Inflammatory macrophage treated with lipopolysaccharide for 4 hours (primary cell): Measurements from ENCODE around the gene DSCAM.
"Not testable (repeated sequence)": the region's sequence is repeated elsewhere in the genome, so short reads cannot be mapped to it uniquely, and the experiment has no call there.

Experiments
- DNase-seq: peaks from one replicate; pipeline ENCODE4 v3.0.0-alpha.2; 2020

DSCAM gene

DNA sequence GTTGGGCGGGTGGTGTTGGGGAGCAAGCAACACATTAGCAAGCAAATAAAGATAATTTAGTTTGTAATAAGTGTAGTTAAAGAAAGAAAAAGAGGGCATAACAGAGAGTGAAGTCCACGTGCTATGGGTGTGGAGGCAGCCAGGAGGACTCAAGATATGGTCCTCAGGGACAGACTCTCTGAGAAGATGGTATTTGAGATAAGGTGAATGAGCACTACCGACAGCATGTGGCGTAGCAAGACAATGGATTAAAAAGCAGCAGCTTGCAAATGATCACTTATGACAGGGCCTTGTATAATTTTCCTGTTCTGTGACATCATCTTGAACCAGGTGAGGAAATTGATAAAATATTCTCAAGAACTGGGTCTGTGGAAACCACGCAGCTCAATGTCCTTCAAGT lies 491.9 kb downstream of the DSCAM start:
- DNase-seq: no peak

DNA sequence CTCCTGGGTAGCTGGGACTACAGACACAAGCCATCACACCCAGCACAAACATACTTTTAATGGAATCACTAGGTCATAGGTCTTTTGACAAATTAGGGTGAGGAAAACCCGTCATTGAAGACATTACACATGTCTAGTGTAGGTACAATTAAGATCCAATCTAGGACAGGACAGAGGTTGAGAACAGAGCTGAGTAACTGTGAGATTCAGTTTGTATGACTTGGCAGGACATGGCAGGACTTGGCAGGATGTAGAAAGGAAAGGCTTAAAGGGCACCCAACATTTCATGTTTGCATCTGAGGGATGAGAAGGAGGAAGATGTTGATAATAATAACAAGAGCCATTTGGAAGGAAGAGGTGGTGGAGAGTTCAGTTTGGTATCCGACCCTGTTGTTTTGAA lies 496.0 kb downstream of the DSCAM start:
- DNase-seq: no peak

DNA sequence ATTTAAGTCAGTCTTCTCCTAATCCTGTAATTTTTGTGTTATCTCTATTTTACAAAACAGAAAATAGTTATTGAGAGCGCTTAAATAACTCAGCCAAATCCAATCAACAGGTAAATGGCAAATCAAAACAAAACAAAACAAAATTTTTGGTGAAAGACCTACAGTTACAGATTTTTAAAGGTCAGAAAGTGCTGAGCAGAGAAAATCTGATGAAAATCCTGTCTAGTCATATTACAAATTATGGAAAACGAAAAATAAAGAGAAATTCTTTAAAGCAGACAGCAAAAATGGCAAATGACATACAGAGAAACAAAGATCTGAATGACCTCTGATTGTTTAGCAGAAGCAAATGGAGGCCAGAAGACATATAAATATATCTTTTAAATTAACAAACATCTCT lies 497.4 kb downstream of the DSCAM start:
- no peak for DNase-seq

DNA sequence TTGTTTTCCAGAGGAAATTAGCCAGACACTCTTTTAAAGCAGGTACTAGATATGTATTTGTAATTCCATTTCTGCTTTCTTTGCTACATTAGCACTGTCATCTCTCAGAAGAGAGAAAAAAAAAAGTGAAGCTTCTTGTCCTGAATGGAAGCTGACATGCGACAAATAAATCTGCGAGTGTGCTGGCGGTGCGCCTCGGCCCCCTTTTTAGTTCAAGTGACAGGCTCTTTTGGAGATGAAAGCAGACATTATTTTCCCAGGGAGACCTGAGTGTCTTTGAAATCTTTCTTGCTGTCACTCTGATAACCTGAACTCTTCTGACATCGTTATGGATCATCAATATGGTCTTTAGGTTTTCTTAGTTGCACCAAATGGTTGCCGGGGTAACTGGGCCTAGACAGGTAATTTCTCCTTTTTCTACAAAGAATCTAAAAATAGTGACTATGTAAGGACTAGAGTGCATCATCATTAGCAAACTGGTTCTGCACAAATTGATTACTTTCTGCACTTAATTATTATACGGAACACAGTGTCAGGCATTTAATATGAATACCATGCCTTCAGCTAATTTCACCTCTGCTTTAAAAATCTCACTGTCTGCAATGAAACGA lies 501.1 kb downstream of the DSCAM start:
- DNase-seq: no peak

DNA sequence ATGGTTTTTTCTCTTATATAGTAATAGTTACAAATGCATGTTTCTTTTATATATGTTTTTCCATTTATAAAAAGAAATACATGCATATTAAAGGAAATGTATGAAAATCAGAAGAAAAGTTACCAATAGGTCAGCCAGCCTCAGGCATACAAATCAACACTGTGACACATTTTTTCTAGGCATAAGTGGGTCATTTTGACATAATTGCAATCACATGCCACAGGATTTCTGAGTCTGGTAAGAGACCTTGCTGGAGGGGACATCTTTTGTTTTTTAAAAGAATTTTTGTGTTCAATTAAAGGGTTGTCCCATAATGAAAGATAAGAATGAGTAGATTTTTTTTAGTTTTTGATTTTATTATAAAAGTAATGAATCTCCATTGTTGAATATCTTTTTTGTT lies 506.6 kb downstream of the DSCAM start:
- no peak for DNase-seq

DNA sequence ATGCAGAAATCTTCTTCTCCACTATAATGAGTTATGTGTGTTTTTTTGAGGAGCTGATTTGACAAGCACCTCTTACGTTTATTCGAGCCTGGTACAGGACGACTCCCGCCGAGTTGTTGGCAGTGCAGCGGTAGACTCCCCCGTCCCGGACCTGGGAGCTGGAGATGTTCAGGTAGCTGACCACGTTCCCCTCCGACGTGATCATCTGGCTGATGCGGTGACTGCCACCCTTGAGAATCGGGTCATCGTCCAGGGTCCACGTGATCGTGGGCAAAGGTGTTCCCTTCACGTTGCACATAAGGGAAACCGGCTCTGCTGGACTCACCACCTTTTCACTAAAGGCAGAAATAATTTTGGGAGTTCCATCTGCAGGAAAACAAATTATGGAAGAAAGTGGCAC lies 507.9 kb downstream of the DSCAM start:
- DNase-seq: no peak

DNA sequence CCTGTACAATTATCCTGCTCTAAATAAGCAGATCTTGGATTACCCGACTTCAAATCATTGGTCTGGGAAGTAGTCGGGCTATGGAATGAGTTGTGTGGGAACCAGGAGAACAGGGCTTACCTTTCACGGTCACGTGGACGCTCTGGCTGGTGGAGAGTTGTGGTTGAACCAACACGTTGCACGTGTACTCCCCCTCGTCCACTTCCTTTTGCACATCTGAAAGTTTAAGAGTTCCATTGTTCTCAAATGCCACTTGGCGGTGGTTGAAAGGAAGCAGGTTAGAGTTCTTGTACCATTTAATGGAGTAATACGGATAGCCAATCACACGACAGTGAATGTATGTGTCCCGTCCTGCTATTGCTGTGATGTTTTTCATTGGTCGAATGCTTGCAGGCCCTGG lies 509.0 kb downstream of the DSCAM start:
- no peak for DNase-seq

DNA sequence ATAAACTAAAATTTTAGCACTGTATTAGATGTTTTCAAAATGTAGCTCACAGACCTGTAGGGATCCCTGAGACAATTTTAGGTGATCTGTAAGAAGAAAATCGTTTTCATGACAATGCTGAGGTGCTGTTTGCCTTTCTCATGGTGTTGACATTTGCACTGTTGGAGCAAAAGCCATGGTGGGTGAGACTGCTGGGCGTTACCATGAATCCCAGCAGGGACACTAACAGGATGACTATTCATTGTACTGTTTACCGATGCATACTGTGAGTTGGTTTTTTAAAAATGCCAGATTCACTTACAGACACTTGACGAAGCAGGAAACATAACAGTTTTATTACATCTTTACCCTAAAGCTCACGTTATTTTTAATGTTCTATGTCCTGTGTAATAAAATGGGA lies 511.3 kb downstream of the DSCAM start:
- no peak for DNase-seq

DNA sequence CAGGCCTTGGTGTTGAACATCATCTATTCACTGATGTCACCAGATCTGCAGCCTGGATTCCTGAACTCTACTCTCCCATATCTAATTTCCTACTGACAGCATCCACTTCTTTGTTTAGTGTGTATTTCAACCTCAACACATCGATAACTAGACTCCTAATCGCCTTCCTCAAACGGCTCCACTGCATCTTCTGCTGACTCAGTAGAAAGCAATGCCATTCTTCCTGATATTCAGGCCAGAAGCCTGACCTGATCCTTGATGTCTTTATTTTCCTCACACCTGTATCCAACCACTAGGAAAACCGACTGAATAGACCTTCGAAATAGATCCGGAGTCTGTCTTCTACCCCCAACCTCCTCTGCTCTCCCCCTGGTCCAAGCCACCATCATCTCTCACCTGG lies 512.8 kb downstream of the DSCAM start:
- no peak for DNase-seq

DNA sequence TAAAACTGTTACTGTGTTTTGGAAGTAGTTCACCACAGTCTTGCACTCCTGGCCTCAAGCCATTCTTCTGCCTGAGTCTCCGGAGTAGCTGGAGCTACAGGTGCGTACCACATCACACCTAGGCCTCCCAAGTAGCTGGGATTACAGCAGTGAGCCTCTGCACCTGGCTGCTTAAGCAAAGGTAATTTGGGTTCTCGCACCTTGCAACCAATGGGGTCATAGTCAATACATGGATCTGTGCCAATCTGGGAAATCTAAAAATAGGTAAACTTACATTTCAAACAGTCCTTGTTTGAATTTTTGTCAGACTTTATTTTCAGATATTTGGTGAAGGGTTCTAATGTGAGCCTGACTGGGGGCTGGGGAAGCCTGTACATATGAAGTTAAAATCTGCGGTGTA lies 513.2 kb downstream of the DSCAM start:
- DNase-seq: no peak

DNA sequence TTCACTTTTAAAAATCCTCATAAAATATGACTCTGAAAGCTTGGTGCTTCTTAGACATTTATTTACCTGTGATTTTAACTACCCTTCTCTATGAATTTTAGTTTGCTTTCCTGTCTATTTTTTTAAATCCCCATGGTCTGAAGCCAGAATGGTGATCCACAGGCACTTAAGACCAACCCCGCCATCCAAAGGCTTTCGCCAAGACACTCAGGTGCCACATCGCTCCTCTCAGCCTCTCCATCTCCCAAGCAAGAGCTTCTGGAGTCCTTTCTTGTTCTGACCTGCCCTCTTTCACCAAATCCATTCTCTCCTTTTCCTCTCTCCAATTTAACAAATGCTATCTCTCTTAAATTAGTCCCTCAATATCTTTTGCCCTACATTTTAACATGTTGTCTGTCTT lies 515.2 kb downstream of the DSCAM start:
- DNase-seq: no peak

DNA sequence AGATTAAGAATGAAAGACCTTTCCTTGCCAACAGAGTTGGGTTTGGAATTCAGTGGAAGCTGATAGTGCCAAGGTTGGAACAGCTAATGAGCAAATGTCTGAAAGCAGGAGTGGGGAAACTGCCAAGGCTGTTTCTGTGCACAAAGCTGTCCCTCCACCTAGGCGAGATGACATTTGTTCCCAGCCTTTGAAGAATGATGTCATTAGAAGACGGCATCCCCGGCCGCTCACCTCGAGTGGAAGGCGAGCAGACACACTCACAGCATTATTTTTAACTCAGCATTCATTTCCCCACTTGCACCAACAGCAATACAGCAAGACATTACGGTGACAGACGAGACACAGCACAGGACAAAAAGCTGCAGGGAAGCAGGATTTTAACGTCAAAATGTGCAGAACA lies 515.8 kb downstream of the DSCAM start:
- DNase-seq: no peak

DNA sequence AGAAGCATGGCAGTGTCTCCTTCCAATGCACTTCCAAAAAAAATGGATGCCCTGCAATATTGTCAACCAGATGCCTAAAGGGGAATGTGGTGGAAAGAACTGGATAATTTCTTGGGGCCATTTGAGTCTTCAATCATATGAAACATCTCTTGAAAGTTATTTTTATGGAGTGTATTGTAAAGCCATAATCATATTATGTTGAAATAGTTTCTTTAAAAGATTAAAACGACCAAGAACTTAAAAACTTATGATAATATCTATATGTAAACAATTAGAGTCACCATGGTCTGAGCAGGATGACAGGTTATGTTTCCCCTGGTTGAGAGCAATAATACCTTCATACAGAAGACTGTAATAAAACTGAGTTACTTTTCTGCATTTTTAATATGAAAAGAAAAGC lies 522.6 kb downstream of the DSCAM start:
- no peak for DNase-seq

DNA sequence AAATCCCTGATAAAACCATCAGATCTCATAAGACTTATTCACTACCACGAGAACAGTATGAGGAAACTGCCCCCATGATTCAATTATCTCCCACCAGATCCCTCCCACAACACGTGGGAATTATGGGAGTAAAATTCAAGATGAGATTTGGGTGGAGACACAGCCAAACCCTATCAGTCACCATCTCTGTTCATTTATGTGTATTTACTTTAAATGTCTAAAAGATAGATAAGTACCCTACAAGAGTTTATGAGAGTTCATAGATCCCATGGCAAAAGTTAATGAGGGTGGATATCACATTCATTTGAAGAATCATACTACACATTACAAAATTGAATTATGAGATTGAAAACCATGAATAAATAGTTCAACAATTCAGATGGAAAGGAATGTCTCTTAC lies 526.2 kb downstream of the DSCAM start:
- not testable (repeated sequence) for DNase-seq

DNA sequence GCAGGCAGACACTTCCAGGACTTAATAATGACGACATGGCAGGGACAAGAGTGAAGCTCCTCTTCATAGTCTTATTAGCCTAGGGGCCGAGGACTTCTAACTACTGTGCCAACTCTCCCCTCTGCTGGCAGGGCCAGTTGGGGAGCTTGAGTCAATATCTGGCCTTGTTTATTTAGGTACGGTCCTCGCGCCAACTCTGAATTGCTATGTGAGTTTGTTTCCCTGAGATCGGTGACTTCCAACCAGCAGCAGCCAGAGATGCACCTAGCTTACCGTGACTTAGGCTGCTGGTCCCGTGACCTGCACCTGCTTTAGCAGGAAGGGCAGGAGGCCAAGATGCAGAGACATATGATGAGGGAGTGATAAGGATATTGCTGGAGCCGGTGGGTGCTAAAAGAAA lies 528.6 kb downstream of the DSCAM start:
- no peak for DNase-seq

DNA sequence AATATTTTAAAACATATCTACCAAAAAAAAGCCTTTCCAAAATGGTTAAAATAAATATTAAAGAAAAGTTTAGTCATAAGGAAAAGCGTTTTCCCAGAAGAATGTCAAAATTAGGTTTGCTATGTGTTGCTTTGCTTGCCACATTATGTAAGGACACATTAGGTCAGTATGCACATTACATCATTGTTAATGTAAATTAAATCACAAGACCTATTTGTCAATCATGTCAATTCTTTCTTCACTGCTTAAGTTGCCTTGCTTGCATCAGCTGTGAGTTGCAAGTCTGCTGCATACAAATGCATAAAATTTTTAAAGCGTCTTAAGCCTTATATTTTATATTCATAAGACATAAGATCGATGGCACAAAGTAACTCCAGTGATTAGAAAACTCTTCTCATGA lies 530.9 kb downstream of the DSCAM start:
- peak; percentile 5 for DNase-seq

DNA sequence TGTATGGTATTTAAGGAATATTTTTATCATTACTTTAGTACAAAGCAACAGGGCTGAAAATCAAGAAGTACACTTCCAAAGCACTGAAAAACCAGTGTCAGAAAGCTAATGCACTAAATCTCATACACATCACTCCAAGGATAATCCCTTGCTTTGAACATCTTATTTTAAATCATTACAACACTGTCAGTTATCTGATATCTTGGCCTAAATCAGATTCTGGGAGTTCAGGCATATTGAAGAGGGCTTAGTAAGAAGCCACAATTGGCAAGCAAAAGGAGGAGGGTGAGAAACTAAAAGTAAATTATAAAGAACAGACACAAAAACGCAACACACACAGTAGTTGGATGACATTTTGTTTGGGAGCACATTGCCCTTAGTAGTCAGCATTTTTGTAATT lies 531.3 kb downstream of the DSCAM start:
- no peak for DNase-seq

DNA sequence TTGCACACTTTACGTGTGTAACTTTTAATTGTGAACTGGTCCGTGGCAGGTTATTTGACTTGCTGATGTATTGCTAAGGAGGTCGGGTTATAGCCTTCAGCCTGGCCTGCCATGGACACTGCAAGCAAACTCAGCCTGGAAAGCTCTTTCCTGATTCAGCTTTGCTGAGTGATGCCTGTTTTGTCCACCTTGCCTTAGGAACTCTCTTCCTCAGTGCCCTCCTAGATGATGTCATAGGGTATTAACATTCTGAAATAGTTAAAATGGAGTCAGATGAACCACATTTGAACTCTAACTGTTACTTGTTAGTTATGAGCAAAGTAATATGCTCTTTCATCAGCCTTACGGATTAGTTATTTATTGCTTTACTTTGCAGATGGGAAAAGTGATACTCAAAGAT lies 533.7 kb downstream of the DSCAM start:
- DNase-seq: no peak

DNA sequence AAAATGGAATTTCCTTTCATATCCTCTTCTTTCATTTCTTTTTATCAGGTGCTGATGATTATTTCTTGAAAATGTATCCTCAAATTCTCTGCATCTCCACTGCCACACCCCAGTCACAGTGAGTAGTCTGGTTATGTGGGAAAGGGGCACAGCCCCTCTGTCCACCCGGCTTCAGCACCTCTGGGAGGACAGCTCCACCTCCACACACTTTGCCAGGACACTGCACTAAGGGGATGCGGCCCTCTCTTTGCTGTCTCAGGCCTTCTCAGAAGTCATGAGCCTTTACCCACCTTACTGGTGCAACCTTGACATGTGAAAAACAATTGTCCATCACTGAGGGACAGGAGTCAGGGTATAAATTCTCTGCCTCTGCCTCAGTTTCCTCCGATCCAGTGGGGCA lies 546.7 kb downstream of the DSCAM start:
- DNase-seq: no peak

DNA sequence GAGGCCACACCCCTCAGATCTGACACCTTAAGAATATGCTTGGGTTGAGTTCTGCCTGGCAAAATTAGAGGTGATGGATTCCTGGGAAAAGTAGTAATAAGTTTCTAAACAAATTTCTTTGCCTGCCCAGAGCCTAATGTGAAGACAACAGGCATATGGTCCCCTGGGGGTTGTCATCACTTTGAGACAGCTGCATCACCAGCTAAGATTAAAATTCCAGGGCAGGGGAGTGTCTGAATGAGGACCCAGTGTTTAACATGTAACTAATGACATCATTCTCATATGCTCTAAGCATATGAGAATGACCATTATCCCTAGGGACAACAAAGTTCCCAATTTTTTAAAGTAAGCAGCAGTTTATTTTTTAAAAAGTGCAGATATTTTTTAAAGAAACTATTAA lies 547.5 kb downstream of the DSCAM start:
- no peak for DNase-seq

DNA sequence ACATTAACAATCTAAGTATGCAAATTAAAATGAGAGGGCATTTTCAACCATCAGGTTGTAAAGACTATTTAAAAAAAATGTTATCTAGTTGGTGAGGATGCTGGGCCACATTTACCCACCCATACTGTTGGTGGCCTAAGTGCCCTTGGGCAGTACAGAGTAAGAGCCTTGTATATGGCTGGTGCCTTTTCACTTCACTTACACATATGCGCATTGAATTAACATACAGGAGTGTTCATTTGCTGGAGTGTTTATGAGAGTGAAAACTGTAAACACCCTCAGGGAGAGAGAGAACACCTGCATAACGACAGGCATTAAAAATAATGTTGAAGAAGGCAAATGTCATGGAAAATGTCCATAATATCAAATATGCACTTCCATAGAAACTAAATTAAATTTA lies 552.6 kb downstream of the DSCAM start:
- no peak for DNase-seq

DNA sequence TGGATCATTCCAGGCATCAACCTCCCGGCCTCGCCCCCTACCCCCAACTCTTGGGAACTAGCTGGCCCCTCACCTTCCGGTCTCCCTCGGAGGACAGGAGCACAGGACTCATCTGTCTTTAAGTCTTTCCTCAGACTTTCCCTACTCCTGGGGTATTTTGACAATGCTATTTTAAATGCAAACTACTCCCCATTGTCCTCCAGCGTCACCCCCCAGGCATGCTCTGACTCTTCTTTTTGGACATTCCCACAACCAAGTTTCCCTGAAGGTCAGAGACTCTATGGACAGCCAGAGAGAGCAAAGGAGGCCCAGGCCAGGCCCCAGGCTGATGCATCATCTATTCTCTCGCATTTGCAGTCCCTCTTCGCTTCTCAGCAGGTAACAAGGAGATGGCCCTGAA lies 555.4 kb downstream of the DSCAM start:
- no peak for DNase-seq

DNA sequence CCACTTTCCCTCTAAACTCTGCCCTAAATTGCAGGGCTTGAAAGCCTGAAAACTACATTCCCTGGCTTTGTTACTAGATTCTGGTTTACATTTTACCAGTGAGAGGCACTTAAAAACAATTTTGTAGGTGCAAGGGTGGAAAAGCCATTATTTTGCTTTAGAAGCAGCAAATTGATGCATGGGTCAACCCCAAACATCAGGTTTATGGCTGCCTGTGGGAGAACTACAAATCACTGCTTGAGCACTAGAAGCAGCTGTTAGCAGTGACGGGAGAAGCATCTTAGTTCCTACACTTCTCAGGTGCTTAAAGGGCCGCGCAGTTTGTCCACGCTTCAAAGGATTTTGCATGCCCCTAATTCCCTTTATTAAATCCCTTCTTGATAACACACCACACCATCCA lies 562.5 kb downstream of the DSCAM start:
- DNase-seq: no peak

DNA sequence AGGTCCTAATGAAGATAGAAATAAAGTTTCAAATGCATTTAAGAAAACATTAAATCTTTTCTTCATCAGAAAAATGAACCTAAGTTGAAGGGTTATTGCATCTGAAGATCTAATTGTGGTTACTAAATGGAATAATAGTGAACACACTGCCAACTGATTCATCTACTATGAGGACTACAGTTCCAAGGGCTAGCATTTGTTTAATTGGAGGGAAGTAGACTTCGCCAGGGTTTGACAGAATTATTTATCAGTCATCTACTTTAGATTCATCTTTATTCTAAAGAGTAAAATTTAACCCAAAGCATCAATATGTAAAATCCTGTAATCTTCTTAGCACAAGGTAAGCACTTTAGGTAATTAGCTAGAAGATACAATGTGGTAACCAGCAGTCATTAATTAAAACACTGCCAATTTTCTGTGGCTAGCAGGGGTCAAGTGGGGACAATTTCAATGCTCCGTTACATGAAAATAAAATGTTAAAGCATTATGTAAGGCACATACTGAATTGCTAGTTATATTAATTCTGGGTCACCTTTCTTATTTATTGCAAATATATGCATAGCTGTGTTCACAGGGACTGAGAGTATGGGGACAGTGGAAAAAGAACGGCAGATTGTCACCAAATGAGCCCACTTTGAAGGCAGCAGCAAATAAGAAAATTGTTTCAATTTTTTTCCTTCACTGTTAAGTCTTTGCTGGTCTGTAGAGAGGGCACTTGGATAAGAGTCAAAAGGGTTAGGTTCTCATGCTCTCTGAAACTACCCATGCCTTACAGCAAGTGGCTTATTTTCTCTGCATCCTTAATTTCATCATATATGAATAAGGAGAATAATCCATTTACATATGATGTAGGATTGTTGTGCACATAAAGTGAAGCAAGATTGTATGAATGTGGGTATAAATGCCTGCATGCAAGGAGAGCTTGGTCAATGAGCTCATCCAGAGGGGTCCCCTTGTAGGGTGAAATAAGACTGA lies 563.8 kb downstream of the DSCAM start:
- DNase-seq: no peak

DNA sequence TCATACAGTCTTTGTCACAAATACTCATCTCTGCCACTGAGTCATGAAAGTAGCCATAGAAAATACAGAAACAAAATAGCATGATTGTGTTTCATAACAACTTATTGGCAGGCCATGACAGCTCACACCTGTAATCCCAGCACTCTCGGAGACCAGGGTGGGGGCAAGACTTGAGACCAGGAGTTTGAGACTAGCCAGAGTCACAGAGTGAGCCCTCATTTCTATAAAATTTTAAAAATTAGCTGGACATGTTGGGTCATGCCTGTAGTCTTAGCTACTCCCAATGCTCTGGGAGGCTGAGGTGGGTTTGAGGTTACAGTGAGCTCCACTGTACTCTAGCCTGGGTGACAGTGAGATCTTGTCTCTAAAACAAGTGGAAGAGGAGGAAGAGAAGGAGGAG lies 568.6 kb downstream of the DSCAM start:
- no peak for DNase-seq
